HG03571 (cell line): Measurements from ENCODE around the gene ANKUB1.

Source experiments
- ATAC-seq: cut with Tn5 transposase; IDR thresholded peaks from one replicate; pipeline ENCODE4 v1.9.1; 2021; ENCODE audit not compliant: unreplicated experiment

The ANKUB1 gene

GRCh38 chr3:149713730-149714654 lies 78.4 kb downstream of the ANKUB1 start:
- ATAC-seq, result no peak
